ENCODE measurements around the gene ACADVL.

ACADVL gene

GRCh38 chr17:7192271-7192937 is 27.3 kb upstream of the ACADVL start:
- Histone ChIP-seq H3K36me3 (ENCODE audit: control insufficient read depth, insufficient read depth, low read length) (peaks cover 76% of the 10 kb centered on the region), H3K27ac (ENCODE audit: low read depth, low read length, severe bottlenecking) (no peak overlapping the region), H3K4me1 (ENCODE audit: control insufficient read depth, insufficient read depth, low read length, poor library complexity, severe bottlenecking) (no peaks in the 10 kb centered on the region), H3K9me3 (ENCODE audit: control insufficient read depth, low read length) (no peaks in the 10 kb centered on the region), H3K4me3 (ENCODE audit: extremely low read depth, insufficient read depth, low read length, poor library complexity, severe bottlenecking) (no peak overlapping the region)
- 86 to 89% methylated on average over 11 to 12 of the region's 12 CpGs for WGBS, 2 experiments (ENCODE audit: insufficient coverage in 2 of 2)

GRCh38 chr17:7195971-7196370 is 23.8 kb upstream of the ACADVL start:
- H3K36me3 ChIP-seq (ENCODE audit: control insufficient read depth, insufficient read depth, low read length), result peaks cover 87% of the 10 kb centered on the region
- 96% methylated on average over 12 of the region's 12 CpGs for WGBS, 2 experiments (ENCODE audit: insufficient coverage in 2 of 2)
- H3K4me3 ChIP-seq (ENCODE audit: extremely low read depth, insufficient read depth, low read length, poor library complexity, severe bottlenecking), result no peak overlapping the region
- no peak overlapping the region for H3K27ac ChIP-seq (ENCODE audit: low read depth, low read length, severe bottlenecking)
- H3K4me1 ChIP-seq (ENCODE audit: control insufficient read depth, insufficient read depth, low read length, poor library complexity, severe bottlenecking), result no peaks in the 10 kb centered on the region
- no peaks in the 10 kb centered on the region for H3K9me3 ChIP-seq (ENCODE audit: control insufficient read depth, low read length)

GRCh38 chr17:7196651-7197401 is 22.9 kb upstream of the ACADVL start:
- Histone ChIP-seq H3K4me3 (ENCODE audit: extremely low read depth, insufficient read depth, low read length, poor library complexity, severe bottlenecking) (no peak overlapping the region), H3K9me3 (ENCODE audit: control insufficient read depth, low read length) (no peaks in the 10 kb centered on the region), H3K36me3 (ENCODE audit: control insufficient read depth, insufficient read depth, low read length) (peaks cover 87% of the 10 kb centered on the region), H3K4me1 (ENCODE audit: control insufficient read depth, insufficient read depth, low read length, poor library complexity, severe bottlenecking) (no peaks in the 10 kb centered on the region), H3K27ac (ENCODE audit: low read depth, low read length, severe bottlenecking) (no peak overlapping the region)
- 97 to 99% methylated on average over 17 to 20 of the region's 22 CpGs for WGBS, 2 experiments (ENCODE audit: insufficient coverage in 2 of 2)

GRCh38 chr17:7203391-7203790 is 16.3 kb upstream of the ACADVL start:
- Histone ChIP-seq H3K4me1 (ENCODE audit: control insufficient read depth, insufficient read depth, low read length, poor library complexity, severe bottlenecking) (peaks cover 12% of the 10 kb centered on the region), H3K36me3 (ENCODE audit: control insufficient read depth, insufficient read depth, low read length) (peaks cover 62% of the 10 kb centered on the region), H3K4me3 (ENCODE audit: extremely low read depth, insufficient read depth, low read length, poor library complexity, severe bottlenecking) (no peak overlapping the region), H3K9me3 (ENCODE audit: control insufficient read depth, low read length) (no peaks in the 10 kb centered on the region), H3K27ac (ENCODE audit: low read depth, low read length, severe bottlenecking) (no peak overlapping the region)
- WGBS, 2 experiments (ENCODE audit: insufficient coverage in 2 of 2), result 97 to 98% methylated on average over 13 to 14 of the region's 16 CpGs

GRCh38 chr17:7204336-7204735 is 15.4 kb upstream of the ACADVL start:
- peaks cover 16% of the 10 kb centered on the region for H3K4me1 ChIP-seq (ENCODE audit: control insufficient read depth, insufficient read depth, low read length, poor library complexity, severe bottlenecking)
- WGBS, 2 experiments (ENCODE audit: insufficient coverage in 2 of 2), result 84 to 93% methylated on average over 6 to 13 of the region's 15 CpGs
- H3K27ac ChIP-seq (ENCODE audit: low read depth, low read length, severe bottlenecking), result peak overlapping the region; percentile 10
- H3K36me3 ChIP-seq (ENCODE audit: control insufficient read depth, insufficient read depth, low read length), result peaks cover 56% of the 10 kb centered on the region
- H3K9me3 ChIP-seq (ENCODE audit: control insufficient read depth, low read length), result no peaks in the 10 kb centered on the region
- peak overlapping the region; percentile 32 for H3K4me3 ChIP-seq (ENCODE audit: extremely low read depth, insufficient read depth, low read length, poor library complexity, severe bottlenecking)

- peaks cover 16% of the 10 kb centered on the region for H3K4me1 ChIP-seq (ENCODE audit: control insufficient read depth, insufficient read depth, low read length, poor library complexity, severe bottlenecking)
- WGBS, 2 experiments (ENCODE audit: insufficient coverage in 2 of 2), result 1% methylated on average over 25 to 26 of the region's 34 CpGs
- peak overlapping the region; percentile 32 for H3K4me3 ChIP-seq (ENCODE audit: extremely low read depth, insufficient read depth, low read length, poor library complexity, severe bottlenecking)
- no peaks in the 10 kb centered on the region for H3K9me3 ChIP-seq (ENCODE audit: control insufficient read depth, low read length)
- peaks cover 50% of the 10 kb centered on the region for H3K36me3 ChIP-seq (ENCODE audit: control insufficient read depth, insufficient read depth, low read length)
- H3K27ac ChIP-seq (ENCODE audit: low read depth, low read length, severe bottlenecking), result peak overlapping the region; percentile 62
Measured at GRCh38 chr17:7204828-7205461, 14.8 kb upstream of the ACADVL start.

- peak overlapping the region; percentile 62 for H3K27ac ChIP-seq (ENCODE audit: low read depth, low read length, severe bottlenecking)
- H3K36me3 ChIP-seq (ENCODE audit: control insufficient read depth, insufficient read depth, low read length), result peaks cover 44% of the 10 kb centered on the region
- peak overlapping the region; percentile 32 for H3K4me3 ChIP-seq (ENCODE audit: extremely low read depth, insufficient read depth, low read length, poor library complexity, severe bottlenecking)
- 57 to 64% methylated on average over 4 to 9 of the region's 15 CpGs for WGBS, 2 experiments (ENCODE audit: insufficient coverage in 2 of 2)
- peaks cover 18% of the 10 kb centered on the region for H3K4me1 ChIP-seq (ENCODE audit: control insufficient read depth, insufficient read depth, low read length, poor library complexity, severe bottlenecking)
- no peaks in the 10 kb centered on the region for H3K9me3 ChIP-seq (ENCODE audit: control insufficient read depth, low read length)
Measured at GRCh38 chr17:7205561-7205960, 14.2 kb upstream of the ACADVL start.

- Histone ChIP-seq H3K4me3 (ENCODE audit: extremely low read depth, insufficient read depth, low read length, poor library complexity, severe bottlenecking) (no peak overlapping the region), H3K9me3 (ENCODE audit: control insufficient read depth, low read length) (no peaks in the 10 kb centered on the region), H3K4me1 (ENCODE audit: control insufficient read depth, insufficient read depth, low read length, poor library complexity, severe bottlenecking) (peaks cover 29% of the 10 kb centered on the region), H3K36me3 (ENCODE audit: control insufficient read depth, insufficient read depth, low read length) (peaks cover 26% of the 10 kb centered on the region), H3K27ac (ENCODE audit: low read depth, low read length, severe bottlenecking) (no peak overlapping the region)
- 79 to 80% methylated on average over 16 to 19 of the region's 24 CpGs for WGBS, 2 experiments (ENCODE audit: insufficient coverage in 2 of 2)
Measured at GRCh38 chr17:7207120-7208001, 12.4 kb upstream of the ACADVL start.

GRCh38 chr17:7208027-7208571 is 11.6 kb upstream of the ACADVL start:
- Histone ChIP-seq H3K36me3 (ENCODE audit: control insufficient read depth, insufficient read depth, low read length) (peaks cover 18% of the 10 kb centered on the region), H3K4me1 (ENCODE audit: control insufficient read depth, insufficient read depth, low read length, poor library complexity, severe bottlenecking) (peaks cover 29% of the 10 kb centered on the region), H3K27ac (ENCODE audit: low read depth, low read length, severe bottlenecking) (peak overlapping the region; percentile 29), H3K9me3 (ENCODE audit: control insufficient read depth, low read length) (no peaks in the 10 kb centered on the region), H3K4me3 (ENCODE audit: extremely low read depth, insufficient read depth, low read length, poor library complexity, severe bottlenecking) (no peak overlapping the region)
- 24 to 33% methylated on average over 8 to 16 of the region's 21 CpGs for WGBS, 2 experiments (ENCODE audit: insufficient coverage in 2 of 2)
